HK-2 (cell line): ENCODE results near the gene ASAP3.
"Not testable (repeated sequence)": the region's sequence is repeated elsewhere in the genome, so short reads cannot be mapped to it uniquely, and the experiment has no call there.

ENCODE experiments used
- DNase-seq: peaks from one replicate; pipeline ENCODE4 v3.0.0-alpha.2; 2018; ENCODE audit not compliant: unreplicated experiment

Gene ASAP3

DNA sequence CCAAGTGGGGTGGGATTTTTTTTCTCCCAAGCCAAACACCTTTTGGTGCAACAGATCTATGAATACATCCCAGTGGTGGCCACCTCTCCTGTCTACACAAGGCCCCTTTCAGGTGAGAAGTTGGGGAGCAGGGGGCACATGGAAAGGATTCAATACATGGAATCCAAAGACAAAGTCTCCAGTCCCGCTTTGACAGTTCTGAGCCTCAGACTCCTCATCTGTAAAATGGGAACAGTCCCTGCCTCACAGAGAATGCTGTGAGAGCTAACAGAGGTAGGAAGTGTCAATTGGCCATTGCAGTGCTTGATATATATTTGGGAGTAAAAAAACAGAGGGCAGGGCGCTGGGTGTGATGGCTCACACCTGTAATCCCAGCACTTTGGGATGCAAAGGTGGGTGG is 87.6 kb downstream of the ASAP3 start:
- DNase-seq: no peak

DNA sequence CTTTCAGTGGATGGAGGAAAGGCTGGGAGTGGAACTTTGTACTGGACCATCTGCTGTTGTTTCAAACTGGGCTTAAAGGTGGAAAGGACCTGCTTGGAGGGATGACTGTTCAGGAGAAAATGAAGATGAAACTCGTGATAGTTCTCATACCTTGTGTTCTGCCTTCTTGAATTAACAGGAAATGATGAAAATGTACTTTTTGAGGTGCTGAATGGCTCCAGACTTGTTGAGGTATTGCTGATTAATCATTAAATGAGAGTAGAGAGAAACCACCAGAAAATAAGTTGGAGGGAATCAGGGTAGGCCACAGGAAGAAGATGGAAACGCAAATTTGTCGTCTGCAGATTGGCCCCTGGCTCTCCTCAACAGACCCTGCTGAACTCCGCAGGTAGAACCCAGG is 88.1 kb downstream of the ASAP3 start:
- DNase-seq: no peak

DNA sequence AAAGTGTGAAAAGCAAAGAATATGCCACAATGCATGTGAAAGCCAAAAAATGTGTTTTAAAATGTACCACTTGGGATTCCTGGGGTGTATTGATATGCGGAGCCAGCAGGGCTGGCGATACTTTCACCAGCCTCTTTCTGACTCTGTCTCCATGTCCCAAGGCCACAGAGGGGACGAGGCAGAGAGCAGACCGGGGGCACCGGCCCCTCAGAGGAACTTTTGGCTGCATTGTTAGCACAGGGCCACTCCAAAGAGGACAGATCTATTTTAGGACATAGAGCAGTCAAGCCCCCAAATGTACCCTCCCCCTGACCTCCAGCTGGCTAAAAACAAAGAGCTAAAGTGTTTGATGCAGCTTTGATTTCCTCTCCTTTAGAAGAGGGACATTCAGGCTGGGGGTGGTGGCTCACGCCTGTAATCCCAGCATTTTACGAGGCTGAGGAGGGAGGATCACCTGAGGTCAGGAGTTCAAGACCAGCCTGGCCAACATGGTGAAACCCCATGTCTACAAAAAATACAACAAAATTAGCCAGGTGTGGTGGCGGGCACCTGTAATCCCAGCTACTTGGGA is 88.7 kb downstream of the ASAP3 start:
- no peak for DNase-seq

DNA sequence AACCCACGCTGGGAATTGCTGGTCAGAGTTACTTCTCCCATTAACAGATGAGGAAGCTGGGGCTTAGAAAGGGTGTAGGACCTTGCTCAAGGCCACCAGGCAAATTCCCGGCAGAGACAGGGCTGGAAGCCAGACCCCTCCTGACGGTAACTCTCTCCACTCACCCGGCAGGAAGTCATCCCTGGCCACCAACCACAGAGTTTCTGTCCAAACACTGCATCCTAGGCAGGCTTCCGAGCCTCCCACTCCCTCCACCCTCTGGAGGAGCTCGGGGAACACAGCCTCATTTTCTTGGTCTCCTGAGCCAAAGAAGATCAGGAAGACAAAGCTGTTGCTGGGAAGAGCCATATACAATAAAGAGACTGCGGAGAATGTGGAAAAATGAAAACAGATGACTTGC is 89.3 kb downstream of the ASAP3 start:
- DNase-seq: peak; percentile 61

GRCh38 chr1:23394181-23394580 is 89.8 kb downstream of the ASAP3 start:
- DNase-seq: no peak

- peak; percentile 91 for DNase-seq
Measured at GRCh38 chr1:23393706-23394105, 90.3 kb downstream of the ASAP3 start.

GRCh38 chr1:23392125-23392855 is 91.7 kb downstream of the ASAP3 start:
- DNase-seq: no peak

GRCh38 chr1:23389837-23390321 is 94.1 kb downstream of the ASAP3 start:
- no peak for DNase-seq

DNA sequence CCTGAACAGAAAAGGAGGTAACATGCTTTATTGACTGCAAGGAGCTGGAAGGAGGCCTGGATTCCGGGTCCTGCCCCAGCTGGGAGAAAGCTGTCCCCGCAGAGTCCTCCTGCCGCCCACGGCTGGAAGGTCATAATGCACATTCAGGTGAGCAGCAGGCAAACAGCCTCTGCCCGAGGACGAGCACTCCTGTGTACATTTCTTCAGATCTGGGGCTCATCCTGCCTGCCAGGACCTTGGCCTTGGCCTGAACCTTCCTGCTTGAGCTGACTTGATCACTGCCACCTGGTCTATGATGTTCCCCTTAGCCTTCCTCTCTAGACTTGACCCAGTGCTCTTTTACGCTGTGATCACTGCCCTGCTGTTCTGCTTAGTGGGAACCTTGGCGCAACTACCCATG is 96.5 kb downstream of the ASAP3 start:
- no peak for DNase-seq

DNA sequence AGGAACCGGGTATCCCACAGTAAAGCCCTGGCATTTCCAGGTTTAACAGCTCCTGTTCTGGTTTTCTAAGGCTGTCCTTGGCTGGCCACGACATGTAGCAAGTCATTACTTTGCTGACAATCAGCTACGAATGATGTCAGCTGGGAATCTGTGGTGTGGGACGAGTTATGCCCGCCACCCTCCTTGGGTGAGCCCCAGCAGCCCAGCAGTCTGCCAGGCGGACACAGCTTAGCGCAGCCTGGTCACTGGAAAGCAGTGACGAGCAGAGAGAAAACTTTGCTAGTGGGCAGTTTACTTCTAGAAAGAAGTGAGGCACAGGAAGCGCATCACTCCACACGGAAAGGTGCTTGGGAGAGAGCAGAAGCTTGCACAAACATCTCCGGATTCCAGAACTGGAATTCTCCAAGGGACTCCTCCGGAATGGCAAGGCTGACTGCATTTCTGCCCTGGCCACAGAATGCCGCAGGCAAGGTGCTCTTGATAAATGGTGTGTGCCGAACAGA is 98.8 kb downstream of the ASAP3 start:
- peak; percentile 51 for DNase-seq

DNA sequence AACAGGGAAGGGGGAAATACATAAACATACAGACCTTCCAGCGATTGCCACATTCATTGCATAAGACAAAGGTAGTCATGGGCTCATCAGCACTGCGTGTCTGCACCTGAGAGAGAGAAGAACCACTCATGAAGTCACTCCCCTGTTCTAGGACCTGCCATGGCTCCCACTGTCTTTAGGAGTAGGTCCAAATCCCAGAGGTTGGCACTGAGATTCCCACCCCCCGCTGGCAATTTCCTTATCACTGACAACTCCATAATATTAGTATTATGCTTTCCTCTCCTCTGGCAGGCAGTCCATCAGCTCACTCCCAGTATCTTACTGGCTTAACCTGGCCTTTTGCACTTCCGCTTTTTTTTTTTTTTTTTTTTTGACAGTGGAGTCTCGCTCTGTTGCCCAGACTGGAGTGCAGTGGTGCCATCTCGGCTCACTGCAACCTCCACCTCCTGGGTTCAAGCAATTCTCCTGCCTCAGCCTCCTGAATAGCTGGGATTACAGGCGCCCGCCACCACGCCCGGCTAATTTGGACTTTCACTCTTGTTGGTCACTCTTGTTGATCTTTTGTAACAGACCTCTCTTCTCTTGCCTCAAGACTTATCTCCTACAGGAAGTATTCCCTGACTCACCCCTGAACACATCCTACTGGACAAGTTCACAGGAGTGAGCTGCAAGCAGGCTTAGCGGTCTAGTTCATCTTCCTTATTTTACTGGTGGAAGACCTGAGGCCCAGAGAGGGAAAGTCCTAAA is 99.5 kb downstream of the ASAP3 start:
- peak; percentile 41 for DNase-seq

- DNase-seq: no peak
Measured at GRCh38 chr1:23383577-23384311, 100.2 kb downstream of the ASAP3 start.

DNA sequence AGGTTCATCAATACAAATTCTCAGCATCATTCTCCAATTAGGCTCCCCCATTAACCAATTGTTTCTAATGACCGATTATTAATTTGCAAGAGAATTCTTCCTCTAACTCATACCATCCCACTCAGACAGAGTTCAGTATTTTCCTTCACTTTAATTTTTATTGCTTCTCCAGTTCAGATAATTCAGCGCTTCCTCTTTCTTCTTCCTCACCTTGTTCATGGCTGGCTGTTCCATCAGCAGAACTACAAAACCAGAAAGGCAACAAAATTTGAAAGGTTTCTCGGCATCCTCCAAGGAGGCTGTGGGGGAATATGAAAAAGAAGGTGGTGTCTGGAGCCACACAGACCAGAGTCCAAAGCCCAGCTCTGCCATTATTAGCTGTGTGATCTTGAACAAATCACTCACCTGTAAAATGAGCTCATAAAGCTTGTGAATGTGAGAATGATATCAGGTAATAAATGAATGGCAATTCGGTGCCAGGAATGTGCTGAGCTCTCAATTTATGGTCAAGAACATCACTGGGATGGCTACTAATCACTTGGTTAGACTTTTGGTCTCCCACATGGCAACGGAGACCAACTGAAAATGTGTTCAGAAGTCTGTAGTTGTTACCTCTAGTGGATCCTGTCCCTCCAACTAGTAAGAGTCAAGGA is 102.6 kb downstream of the ASAP3 start:
- DNase-seq: no peak

DNA sequence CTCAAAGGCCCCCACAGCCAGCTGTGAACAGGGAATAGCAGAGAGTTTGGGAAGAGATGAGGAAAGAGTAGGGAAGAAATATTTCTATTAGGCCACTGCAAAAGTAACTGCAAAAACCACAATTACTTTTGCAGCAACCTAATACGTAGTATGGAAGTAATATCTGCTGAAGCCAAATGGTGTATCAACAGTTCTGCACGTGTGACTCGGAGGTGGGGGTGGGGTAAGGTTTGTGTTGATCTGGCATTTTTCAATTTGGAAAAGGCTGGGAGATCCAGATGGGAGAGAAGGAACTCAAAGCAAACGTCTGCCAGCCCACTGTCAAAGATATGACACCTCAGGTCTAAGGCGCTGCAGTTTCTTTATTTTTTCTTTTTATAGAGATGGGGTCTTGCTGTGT is 103.3 kb downstream of the ASAP3 start:
- no peak for DNase-seq

DNA sequence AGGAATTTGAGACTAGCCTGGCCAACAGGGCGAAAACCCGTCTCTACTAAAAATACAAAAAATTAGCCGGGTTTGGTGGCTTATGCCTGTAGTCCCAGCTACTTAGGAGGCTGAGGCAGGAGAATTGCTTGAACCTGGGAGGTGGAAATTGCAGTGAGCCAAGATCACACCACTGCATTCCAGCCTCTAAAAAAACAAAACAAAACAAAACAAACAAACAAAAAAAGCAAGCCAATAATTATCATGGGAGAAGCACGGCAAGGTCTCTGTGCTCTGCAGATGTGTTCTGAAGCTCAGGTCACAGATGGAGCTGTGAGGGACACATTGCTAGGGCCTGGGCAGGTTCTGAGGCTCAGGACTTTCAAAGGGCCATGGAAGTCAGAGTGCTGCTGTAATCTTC is 103.7 kb downstream of the ASAP3 start:
- not testable (repeated sequence) for DNase-seq
